ENCODE results near the gene SCARB2.

The SCARB2 gene

GRCh38 chr4:76168688-76169087 lies 44.9 kb downstream of the SCARB2 start:
- H3K4me1 ChIP-seq (ENCODE audit: control insufficient read depth, insufficient read depth, low read length), result no peaks in the 10 kb centered on the region
- H3K9me3 ChIP-seq (ENCODE audit: control insufficient read depth, low read length), result no peaks in the 10 kb centered on the region
- no peaks in the 10 kb centered on the region for H3K27me3 ChIP-seq (ENCODE audit: control insufficient read depth, insufficient read depth, low read length)
- no peak overlapping the region for H3K4me3 ChIP-seq (ENCODE audit: low read length)
- no peak overlapping the region for H3K9ac ChIP-seq (ENCODE audit: low read length)
- H3K36me3 ChIP-seq (ENCODE audit: control insufficient read depth, insufficient read depth, low read length), result peaks cover 19% of the 10 kb centered on the region

- Histone ChIP-seq H3K9me3 (ENCODE audit: control insufficient read depth, low read length) (no peaks in the 10 kb centered on the region), H3K9ac (ENCODE audit: low read length) (no peak overlapping the region), H3K4me3 (ENCODE audit: low read length) (no peak overlapping the region), H3K27me3 (ENCODE audit: control insufficient read depth, insufficient read depth, low read length) (no peaks in the 10 kb centered on the region), H3K36me3 (ENCODE audit: control insufficient read depth, insufficient read depth, low read length) (peaks cover 19% of the 10 kb centered on the region), H3K4me1 (ENCODE audit: control insufficient read depth, insufficient read depth, low read length) (no peaks in the 10 kb centered on the region)
These were observed 47.1 kb downstream of the SCARB2 start for GRCh38 chr4:76166480-76166879.

- Histone ChIP-seq H3K36me3 (ENCODE audit: control insufficient read depth, insufficient read depth, low read length) (no peaks in the 10 kb centered on the region), H3K27me3 (ENCODE audit: control insufficient read depth, insufficient read depth, low read length) (no peaks in the 10 kb centered on the region), H3K9me3 (ENCODE audit: control insufficient read depth, low read length) (no peaks in the 10 kb centered on the region), H3K4me3 (ENCODE audit: low read length) (no peak overlapping the region), H3K4me1 (ENCODE audit: control insufficient read depth, insufficient read depth, low read length) (no peaks in the 10 kb centered on the region), H3K9ac (ENCODE audit: low read length) (no peak overlapping the region)
These were observed 53.3 kb downstream of the SCARB2 start for GRCh38 chr4:76160355-76160754.

GRCh38 chr4:76156635-76157034 lies 57.0 kb downstream of the SCARB2 start:
- Histone ChIP-seq H3K9me3 (ENCODE audit: control insufficient read depth, low read length) (no peaks in the 10 kb centered on the region), H3K4me3 (ENCODE audit: low read length) (no peak overlapping the region), H3K27me3 (ENCODE audit: control insufficient read depth, insufficient read depth, low read length) (no peaks in the 10 kb centered on the region), H3K9ac (ENCODE audit: low read length) (no peak overlapping the region), H3K4me1 (ENCODE audit: control insufficient read depth, insufficient read depth, low read length) (no peaks in the 10 kb centered on the region), H3K36me3 (ENCODE audit: control insufficient read depth, insufficient read depth, low read length) (no peaks in the 10 kb centered on the region)

DNA sequence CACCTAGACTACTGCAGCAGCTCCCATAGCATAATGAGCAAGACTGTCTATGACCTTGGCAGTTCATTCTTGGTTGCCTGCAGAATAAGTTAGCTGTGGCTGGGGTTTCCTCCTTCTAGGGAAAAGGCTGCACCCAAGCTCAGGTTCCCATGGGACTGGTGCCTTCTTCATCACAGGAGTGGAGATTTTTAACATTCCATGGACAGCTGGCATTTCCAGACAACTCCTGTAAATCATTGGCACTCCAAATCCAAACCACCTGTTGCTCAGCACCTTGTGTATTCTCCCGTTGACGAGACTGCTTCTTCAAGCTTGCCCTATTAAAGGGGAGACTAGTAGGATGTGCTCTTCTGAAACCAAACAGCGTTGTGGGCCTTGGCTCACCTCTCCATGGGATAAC lies 57.6 kb downstream of the SCARB2 start:
- no peak overlapping the region for H3K9ac ChIP-seq (ENCODE audit: low read length)
- no peak overlapping the region for H3K4me3 ChIP-seq (ENCODE audit: low read length)
- H3K27me3 ChIP-seq (ENCODE audit: control insufficient read depth, insufficient read depth, low read length), result no peaks in the 10 kb centered on the region
- H3K36me3 ChIP-seq (ENCODE audit: control insufficient read depth, insufficient read depth, low read length), result no peaks in the 10 kb centered on the region
- no peaks in the 10 kb centered on the region for H3K4me1 ChIP-seq (ENCODE audit: control insufficient read depth, insufficient read depth, low read length)
- no peaks in the 10 kb centered on the region for H3K9me3 ChIP-seq (ENCODE audit: control insufficient read depth, low read length)

DNA sequence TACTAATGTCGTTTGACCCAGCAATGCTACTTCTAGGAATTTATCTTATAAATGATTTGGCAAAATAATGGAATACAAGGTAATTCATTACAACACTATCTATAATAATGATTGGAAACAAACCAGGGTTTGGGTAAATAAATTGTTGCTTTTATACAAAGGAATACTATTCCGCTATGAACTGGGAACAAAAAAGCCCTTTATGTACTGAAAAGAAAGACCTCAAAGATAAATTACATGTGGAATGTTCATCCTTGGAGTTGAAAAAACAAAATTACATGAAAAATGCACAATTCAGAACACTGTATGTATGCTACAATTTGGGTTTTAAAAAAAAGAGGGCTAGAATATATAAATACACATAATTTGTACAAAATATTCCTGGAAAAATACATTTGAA lies 60.3 kb downstream of the SCARB2 start:
- H3K27me3 ChIP-seq (ENCODE audit: control insufficient read depth, insufficient read depth, low read length), result no peaks in the 10 kb centered on the region
- peaks cover 8% of the 10 kb centered on the region for H3K4me1 ChIP-seq (ENCODE audit: control insufficient read depth, insufficient read depth, low read length)
- H3K36me3 ChIP-seq (ENCODE audit: control insufficient read depth, insufficient read depth, low read length), result no peaks in the 10 kb centered on the region

GRCh38 chr4:76148142-76148865 lies 65.3 kb downstream of the SCARB2 start, which contains the start of gene NUP54:
Gene NUP54, minus strand, starts transcription at chr4:76148397. Its CDS starts 23 bp downstream, at chr4:76148374.
- peak within 1 kb of the TSS; percentile 98 for H3K4me3 ChIP-seq (ENCODE audit: low read length)
- peak within 1 kb of the TSS; percentile 91 for H3K9ac ChIP-seq (ENCODE audit: low read length)
- H3K9me3 ChIP-seq (ENCODE audit: control insufficient read depth, low read length), result no peaks in the 10 kb centered on the region
- peaks cover 24% of the 10 kb centered on the region for H3K4me1 ChIP-seq (ENCODE audit: control insufficient read depth, insufficient read depth, low read length)
- no peaks in the 10 kb centered on the region for H3K27me3 ChIP-seq (ENCODE audit: control insufficient read depth, insufficient read depth, low read length)
- no peaks in the 10 kb centered on the region for H3K36me3 ChIP-seq (ENCODE audit: control insufficient read depth, insufficient read depth, low read length)

More for the DNA sequence above, 60.3 kb downstream of the SCARB2 start:
- no peak overlapping the region for H3K4me3 ChIP-seq (ENCODE audit: low read length)
- H3K9ac ChIP-seq (ENCODE audit: low read length), result no peak overlapping the region
- H3K9me3 ChIP-seq (ENCODE audit: control insufficient read depth, low read length), result no peaks in the 10 kb centered on the region

- no peaks in the 10 kb centered on the region for H3K36me3 ChIP-seq (ENCODE audit: control insufficient read depth, insufficient read depth, low read length)
- no peaks in the 10 kb centered on the region for H3K9me3 ChIP-seq (ENCODE audit: control insufficient read depth, low read length)
- peaks cover 24% of the 10 kb centered on the region for H3K4me1 ChIP-seq (ENCODE audit: control insufficient read depth, insufficient read depth, low read length)
- H3K27me3 ChIP-seq (ENCODE audit: control insufficient read depth, insufficient read depth, low read length), result no peaks in the 10 kb centered on the region
- H3K4me3 ChIP-seq (ENCODE audit: low read length), result peak overlapping the region; percentile 98
- peak overlapping the region; percentile 91 for H3K9ac ChIP-seq (ENCODE audit: low read length)
These were observed 66.0 kb downstream of the SCARB2 start for GRCh38 chr4:76147454-76148141.

GRCh38 chr4:76144546-76144945 lies 69.1 kb downstream of the SCARB2 start:
- Histone ChIP-seq H3K4me3 (ENCODE audit: low read length) (no peak overlapping the region), H3K36me3 (ENCODE audit: control insufficient read depth, insufficient read depth, low read length) (no peaks in the 10 kb centered on the region), H3K9ac (ENCODE audit: low read length) (no peak overlapping the region), H3K9me3 (ENCODE audit: control insufficient read depth, low read length) (no peaks in the 10 kb centered on the region), H3K27me3 (ENCODE audit: control insufficient read depth, insufficient read depth, low read length) (no peaks in the 10 kb centered on the region), H3K4me1 (ENCODE audit: control insufficient read depth, insufficient read depth, low read length) (peaks cover 23% of the 10 kb centered on the region)

DNA sequence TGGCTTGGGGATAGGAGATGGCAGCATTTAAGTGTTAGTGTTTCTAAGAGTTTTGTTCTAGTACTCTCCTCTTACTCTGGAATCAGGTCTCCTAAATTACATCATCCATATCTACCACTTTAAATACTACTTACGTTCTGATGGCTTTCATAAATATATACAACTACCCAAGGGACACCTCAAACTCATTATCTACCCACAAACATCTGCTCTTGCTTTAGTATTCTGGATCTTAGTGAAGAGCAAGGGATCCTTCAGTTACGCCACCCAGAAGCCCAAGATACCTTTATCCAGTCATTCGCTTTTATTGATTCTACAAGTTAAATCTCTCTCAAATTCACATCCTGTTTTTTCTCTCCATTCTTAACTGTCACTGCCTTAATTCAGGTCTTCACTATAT lies 72.4 kb downstream of the SCARB2 start:
- Histone ChIP-seq H3K4me1 (ENCODE audit: control insufficient read depth, insufficient read depth, low read length) (peaks cover 5% of the 10 kb centered on the region), H3K27me3 (ENCODE audit: control insufficient read depth, insufficient read depth, low read length) (no peaks in the 10 kb centered on the region), H3K4me3 (ENCODE audit: low read length) (no peak overlapping the region), H3K9ac (ENCODE audit: low read length) (no peak overlapping the region), H3K36me3 (ENCODE audit: control insufficient read depth, insufficient read depth, low read length) (no peaks in the 10 kb centered on the region), H3K9me3 (ENCODE audit: control insufficient read depth, low read length) (no peaks in the 10 kb centered on the region)

DNA sequence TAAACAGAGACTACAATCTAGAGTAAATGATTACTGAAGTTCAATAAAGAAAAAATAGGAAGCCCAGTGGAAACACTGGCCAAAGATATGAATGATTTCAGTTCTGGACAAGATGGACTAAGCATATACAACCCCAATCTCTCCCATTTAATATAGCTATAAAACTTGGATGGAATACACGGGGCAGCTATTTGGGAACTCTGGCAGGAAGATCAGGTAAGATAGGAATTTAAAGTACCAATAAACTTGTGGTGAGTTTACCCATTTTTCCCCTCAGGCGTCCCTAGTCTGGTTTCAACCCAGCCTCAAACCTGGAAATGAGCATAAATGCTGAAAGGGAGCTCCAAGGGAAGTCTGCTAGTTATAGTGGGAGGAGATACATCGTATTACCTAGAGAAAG lies 85.9 kb downstream of the SCARB2 start:
- Histone ChIP-seq H3K4me1 (ENCODE audit: control insufficient read depth, insufficient read depth, low read length) (no peaks in the 10 kb centered on the region), H3K9ac (ENCODE audit: low read length) (no peak overlapping the region), H3K27me3 (ENCODE audit: control insufficient read depth, insufficient read depth, low read length) (no peaks in the 10 kb centered on the region), H3K36me3 (ENCODE audit: control insufficient read depth, insufficient read depth, low read length) (no peaks in the 10 kb centered on the region), H3K4me3 (ENCODE audit: low read length) (no peak overlapping the region), H3K9me3 (ENCODE audit: control insufficient read depth, low read length) (no peaks in the 10 kb centered on the region)

- Histone ChIP-seq H3K36me3 (ENCODE audit: control insufficient read depth, insufficient read depth, low read length) (no peaks in the 10 kb centered on the region), H3K9me3 (ENCODE audit: control insufficient read depth, low read length) (no peaks in the 10 kb centered on the region), H3K27me3 (ENCODE audit: control insufficient read depth, insufficient read depth, low read length) (no peaks in the 10 kb centered on the region)
These were observed 87.8 kb downstream of the SCARB2 start for GRCh38 chr4:76125816-76126215.

More at GRCh38 chr4:76125816-76126215, 87.8 kb downstream of the SCARB2 start:
- Histone ChIP-seq H3K9ac (ENCODE audit: low read length) (no peak overlapping the region), H3K4me3 (ENCODE audit: low read length) (no peak overlapping the region), H3K4me1 (ENCODE audit: control insufficient read depth, insufficient read depth, low read length) (no peaks in the 10 kb centered on the region)

Measured in mucosa of stomach (tissue), 1 donor.